Progenitor cell of endocrine pancreas (in vitro differentiated cells): ENCODE results near the gene JCAD. TPM values are rescaled to one million over a fixed set of nuclear protein-coding genes. Genes with fewer than 3 reads are reported as not detected.
"Not testable (repeated sequence)": the region's sequence is repeated elsewhere in the genome, so short reads cannot be mapped to it uniquely, and the experiment has no call there.

Source experiments
- DNase-seq: peaks from one replicate; pipeline ENCODE4 v3.0.0; 2021; ENCODE audit warnings: low spot score; ENCODE audit not compliant: unreplicated experiment
- H3K27ac Mint-ChIP-seq: 2 replicates; pipeline ENCODE4 v1.8.0; 2021; ENCODE audit warnings: mild to moderate bottlenecking, moderate library complexity, mixed read lengths
- H3K27me3 Mint-ChIP-seq: 2 replicates; pipeline ENCODE4 v1.8.0; 2021; ENCODE audit warnings: mixed read lengths
- H3K36me3 Mint-ChIP-seq: 2 replicates; pipeline ENCODE4 v1.8.0; 2022; ENCODE audit warnings: mixed read lengths; ENCODE audit not compliant: insufficient read depth
- H3K4me1 Mint-ChIP-seq: 2 replicates; pipeline ENCODE4 v1.8.0; 2021; ENCODE audit warnings: low read depth, mixed read lengths
- H3K4me3 Mint-ChIP-seq: 2 replicates; pipeline ENCODE4 v1.8.0; 2021; ENCODE audit warnings: low read depth, mild to moderate bottlenecking, moderate library complexity, mixed read lengths
- H3K9me3 Mint-ChIP-seq: 2 replicates; pipeline ENCODE4 v1.8.0; 2021; ENCODE audit warnings: low read depth, mixed read lengths
- long read RNA-seq: library from polyadenylated mRNA; unstranded; transcript quantifications from one replicate; pipeline ENCODE4 v2.0.0, GENCODE V29; 2020
- total RNA-seq: library from RNA; stranded (reverse); gene quantifications from 2 replicates; pipeline ENCODE4 v1.2.1, GENCODE V29; 2021
- TF ChIP-seq, protein P1 (sequence below): fragments of 200-600 bp; sonication (generic); IDR thresholded peaks from one replicate; pipeline ENCODE4 v1.5.0; 2021; ENCODE audit warnings: antibody characterized with exemption, mild to moderate bottlenecking; ENCODE audit not compliant: unreplicated experiment

JCAD gene
- total RNA-seq: 13.4 and 15.8 TPM in 2 replicates
- long read RNA-seq, partial matches to known transcripts: 3 of 12 reads
- long read RNA-seq, other reads (novel, unspliced or antisense): 9 of 12 reads

DNA sequence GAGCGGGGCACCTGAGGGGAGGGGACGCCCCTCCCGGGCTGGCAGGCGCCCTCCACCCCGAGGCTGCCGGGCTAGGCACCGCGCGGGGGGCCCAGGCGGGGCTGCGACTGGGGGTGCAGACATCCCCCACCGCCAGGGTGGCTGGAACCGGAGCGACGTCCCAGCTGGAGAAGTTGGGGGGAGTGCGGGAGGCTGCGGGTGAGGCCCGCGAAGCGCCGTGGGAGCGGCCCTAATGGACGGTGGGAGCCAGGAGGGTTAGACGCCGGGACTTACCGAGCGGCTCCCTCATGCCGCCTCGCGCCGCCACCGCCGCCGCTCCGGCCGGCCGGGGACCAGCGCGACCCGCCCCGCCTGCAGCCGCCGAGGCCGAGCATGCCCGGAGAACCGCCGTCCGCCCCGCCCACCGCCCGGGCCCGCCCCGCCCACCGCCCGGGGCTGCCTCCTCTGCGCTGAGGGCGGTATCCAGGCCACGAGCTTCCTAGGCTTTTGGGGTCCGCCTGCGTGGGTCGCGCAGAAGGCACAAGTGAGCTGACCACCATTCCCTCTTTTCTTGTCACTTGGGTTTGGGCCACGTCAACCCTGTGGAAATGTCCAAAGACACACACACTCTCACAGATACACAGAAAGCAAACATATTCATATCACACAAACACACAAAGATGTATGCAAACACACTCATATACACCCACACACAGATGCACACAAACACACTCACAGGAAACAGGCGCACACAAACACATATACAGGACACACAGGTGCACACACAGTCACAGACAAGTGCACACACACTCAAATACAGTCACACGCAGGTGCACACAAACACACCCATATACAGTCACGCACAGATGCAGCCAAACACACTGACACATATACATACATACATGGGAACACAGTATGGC lies at the start of gene JCAD:
TSS of gene JCAD (minus strand) at position 378 of the 899 bp plus-strand sequence. CDS start 11,774 bp downstream, outside the sequence.
- peaks cover 14% of the 10 kb centered on the region for H3K27me3 Mint-ChIP-seq
- no peaks in the 10 kb centered on the region for H3K36me3 Mint-ChIP-seq
- peak within 1 kb of the TSS; percentile 83 for H3K27ac Mint-ChIP-seq
- DNase-seq: peak; percentile 74
- H3K4me3 Mint-ChIP-seq: peak within 1 kb of the TSS; percentile 81
- TF ChIP-seq, protein P1, sequence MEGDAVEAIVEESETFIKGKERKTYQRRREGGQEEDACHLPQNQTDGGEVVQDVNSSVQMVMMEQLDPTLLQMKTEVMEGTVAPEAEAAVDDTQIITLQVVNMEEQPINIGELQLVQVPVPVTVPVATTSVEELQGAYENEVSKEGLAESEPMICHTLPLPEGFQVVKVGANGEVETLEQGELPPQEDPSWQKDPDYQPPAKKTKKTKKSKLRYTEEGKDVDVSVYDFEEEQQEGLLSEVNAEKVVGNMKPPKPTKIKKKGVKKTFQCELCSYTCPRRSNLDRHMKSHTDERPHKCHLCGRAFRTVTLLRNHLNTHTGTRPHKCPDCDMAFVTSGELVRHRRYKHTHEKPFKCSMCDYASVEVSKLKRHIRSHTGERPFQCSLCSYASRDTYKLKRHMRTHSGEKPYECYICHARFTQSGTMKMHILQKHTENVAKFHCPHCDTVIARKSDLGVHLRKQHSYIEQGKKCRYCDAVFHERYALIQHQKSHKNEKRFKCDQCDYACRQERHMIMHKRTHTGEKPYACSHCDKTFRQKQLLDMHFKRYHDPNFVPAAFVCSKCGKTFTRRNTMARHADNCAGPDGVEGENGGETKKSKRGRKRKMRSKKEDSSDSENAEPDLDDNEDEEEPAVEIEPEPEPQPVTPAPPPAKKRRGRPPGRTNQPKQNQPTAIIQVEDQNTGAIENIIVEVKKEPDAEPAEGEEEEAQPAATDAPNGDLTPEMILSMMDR: no peak
- no peaks in the 10 kb centered on the region for H3K9me3 Mint-ChIP-seq
- H3K4me1 Mint-ChIP-seq: peaks cover 42% of the 10 kb centered on the region

DNA sequence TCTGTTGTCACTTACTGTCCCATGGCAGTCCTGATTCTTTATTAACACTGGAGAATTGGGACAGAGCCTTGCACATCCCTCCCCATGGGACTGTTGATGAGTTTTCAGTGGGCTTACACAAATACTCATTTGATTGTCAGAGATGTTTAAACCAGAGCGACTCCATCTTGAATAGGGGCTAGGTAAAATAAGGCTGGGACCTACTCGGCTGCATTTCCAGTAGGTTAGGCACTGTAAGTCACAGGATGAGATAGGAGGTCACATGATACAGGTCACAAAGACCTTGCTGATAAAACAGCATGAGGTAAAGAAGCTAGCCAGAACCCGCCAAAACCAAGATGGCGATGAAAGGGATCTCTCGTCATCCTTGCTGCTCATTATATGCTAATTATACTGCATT lies 47.6 kb upstream of the JCAD start:
- no peaks in the 10 kb centered on the region for H3K9me3 Mint-ChIP-seq
- TF ChIP-seq, protein P1: no peak
- H3K36me3 Mint-ChIP-seq: no peaks in the 10 kb centered on the region
- no peak for DNase-seq
- H3K4me3 Mint-ChIP-seq: no peak overlapping the region
- H3K27ac Mint-ChIP-seq: no peak overlapping the region
- no peaks in the 10 kb centered on the region for H3K27me3 Mint-ChIP-seq
- no peaks in the 10 kb centered on the region for H3K4me1 Mint-ChIP-seq

DNA sequence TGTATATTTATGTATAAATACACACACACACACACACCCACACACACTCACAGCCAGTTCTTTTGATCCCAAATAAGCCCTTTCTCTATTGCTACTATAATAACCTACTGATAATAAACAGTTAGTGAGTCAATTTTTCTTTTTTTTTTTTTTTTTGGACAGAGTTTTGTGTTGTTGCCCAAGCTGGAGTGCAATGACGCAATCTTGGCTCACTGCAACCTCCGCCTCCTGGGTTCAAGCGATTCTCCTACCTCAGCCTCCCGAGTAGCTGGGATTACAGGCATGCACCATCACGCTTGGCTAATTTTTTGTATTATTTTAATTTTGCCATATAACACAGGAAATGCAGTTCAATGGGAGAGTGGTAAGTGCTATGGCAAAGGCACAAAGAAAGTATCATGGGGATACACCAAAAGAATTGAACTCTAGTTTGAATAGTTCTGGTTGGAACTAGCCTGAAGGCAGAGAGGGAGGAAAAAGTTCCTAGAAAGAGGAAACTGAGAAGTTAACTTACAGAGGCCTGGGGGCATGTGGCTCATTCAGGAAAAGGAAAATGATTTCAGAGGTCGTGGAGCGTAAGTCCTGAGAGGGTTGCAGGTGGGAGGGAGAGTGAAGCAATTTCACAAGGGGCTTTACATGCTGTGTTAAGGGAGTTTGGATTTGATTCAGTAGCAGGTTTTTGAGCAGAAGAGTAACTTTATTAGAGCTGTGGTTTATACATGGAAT lies 44.4 kb upstream of the JCAD start:
- no peaks in the 10 kb centered on the region for H3K36me3 Mint-ChIP-seq
- no peaks in the 10 kb centered on the region for H3K4me1 Mint-ChIP-seq
- H3K9me3 Mint-ChIP-seq: no peaks in the 10 kb centered on the region
- H3K4me3 Mint-ChIP-seq: no peak overlapping the region
- TF ChIP-seq, protein P1: no peak
- no peak overlapping the region for H3K27ac Mint-ChIP-seq
- no peak for DNase-seq
- peaks cover 1% of the 10 kb centered on the region for H3K27me3 Mint-ChIP-seq

DNA sequence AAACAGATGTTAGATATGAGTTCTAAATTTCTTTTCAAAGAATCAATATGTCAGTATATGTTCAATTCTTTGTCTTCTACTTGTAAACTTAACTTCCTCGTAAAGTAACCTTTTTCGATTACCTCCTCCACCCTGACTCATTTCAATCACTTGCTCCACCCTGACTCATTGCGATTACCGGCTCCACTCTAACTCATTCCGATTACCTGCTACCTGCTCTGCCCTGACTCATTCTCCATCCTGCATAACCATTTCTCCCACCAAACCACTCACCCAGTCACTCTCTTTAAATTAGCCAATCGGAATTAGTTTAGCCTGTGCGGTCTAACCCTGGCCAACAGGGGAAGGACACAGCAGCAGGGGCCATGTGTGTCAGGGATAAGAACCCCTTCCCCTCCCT lies 40.3 kb upstream of the JCAD start:
- not testable (repeated sequence) for H3K27me3 Mint-ChIP-seq, H3K4me3 Mint-ChIP-seq, H3K4me1 Mint-ChIP-seq, DNase-seq, H3K36me3 Mint-ChIP-seq, H3K9me3 Mint-ChIP-seq
- H3K27ac Mint-ChIP-seq: peak overlapping the region; percentile 0

- Mint-ChIP-seq H3K27ac (no peak overlapping the region), H3K27me3 (peaks cover 12% of the 10 kb centered on the region), H3K4me1 (peaks cover 10% of the 10 kb centered on the region), H3K4me3 (no peak overlapping the region), H3K9me3 (no peaks in the 10 kb centered on the region), H3K36me3 (no peaks in the 10 kb centered on the region)
- no peak for DNase-seq
- TF ChIP-seq, protein P1: no peak
These were observed 39.7 kb upstream of the JCAD start for GRCh38 chr10:30099101-30099500.
